ENCODE data around the gene PATJ. TPM values are rescaled to one million over a fixed set of nuclear protein-coding genes. Genes with fewer than 3 reads are reported as not detected.

The PATJ gene
- polyA plus RNA-seq, 1 experiment = 3.6 TPM

GRCh38 chr1:61973100-61973837 lies 231.0 kb downstream of the PATJ start:
- H3K9me3 ChIP-seq (ENCODE audit: control insufficient read depth, insufficient read depth, low read length) = no peaks in the 10 kb centered on the region
- H3K27ac ChIP-seq (ENCODE audit: low read depth, low read length) = no peak overlapping the region
- TF ChIP-seq CTCF (IDR thresholded peaks at IDR 0.05; ENCODE audit: low read depth, low read length) = no peak
- no peak for DNase-seq (ENCODE audit: low read depth, low spot score)
- POLR2A ChIA-PET = no interaction called here
- H3K27me3 ChIP-seq (ENCODE audit: control insufficient read depth, insufficient read depth, low read length) = no peaks in the 10 kb centered on the region
- no peak overlapping the region for H3K4me3 ChIP-seq (ENCODE audit: low read depth, low read length)
- CTCF ChIA-PET = interaction anchor here (0.9 kb wide), 1 partner anchor 109 kb away, joined by 3 read pairs; no protein-coding TSS in a partner anchor

- TF ChIP-seq CTCF (IDR thresholded peaks at IDR 0.05; ENCODE audit: low read depth, low read length) = no peak
- H3K4me3 ChIP-seq (ENCODE audit: low read depth, low read length) = no peak overlapping the region
- CTCF ChIA-PET = no interaction called here
Measured at GRCh38 chr1:61975638-61976037, 233.4 kb downstream of the PATJ start.

GRCh38 chr1:61976566-61976965 lies 234.3 kb downstream of the PATJ start:
- no peak for DNase-seq (ENCODE audit: low read depth, low spot score)
- no peak overlapping the region for H3K27ac ChIP-seq (ENCODE audit: low read depth, low read length)
- no peak for TF ChIP-seq CTCF (IDR thresholded peaks at IDR 0.05; ENCODE audit: low read depth, low read length)
- ChIA-PET POLR2A (no interaction called here), CTCF (no interaction called here)
- H3K9me3 ChIP-seq (ENCODE audit: control insufficient read depth, insufficient read depth, low read length) = no peaks in the 10 kb centered on the region
- no peak overlapping the region for H3K4me3 ChIP-seq (ENCODE audit: low read depth, low read length)
- H3K27me3 ChIP-seq (ENCODE audit: control insufficient read depth, insufficient read depth, low read length) = peaks cover 2% of the 10 kb centered on the region

More at GRCh38 chr1:61975638-61976037, 233.4 kb downstream of the PATJ start:
- POLR2A ChIA-PET = no interaction called here
- no peak for DNase-seq (ENCODE audit: low read depth, low spot score)
- H3K9me3 ChIP-seq (ENCODE audit: control insufficient read depth, insufficient read depth, low read length) = no peaks in the 10 kb centered on the region
- no peak overlapping the region for H3K27ac ChIP-seq (ENCODE audit: low read depth, low read length)
- peaks cover 2% of the 10 kb centered on the region for H3K27me3 ChIP-seq (ENCODE audit: control insufficient read depth, insufficient read depth, low read length)

GRCh38 chr1:61978796-61979195 lies 236.5 kb downstream of the PATJ start:
- no peak for DNase-seq (ENCODE audit: low read depth, low spot score)
- H3K4me3 ChIP-seq (ENCODE audit: low read depth, low read length) = no peak overlapping the region
- ChIA-PET CTCF (no interaction called here), POLR2A (no interaction called here)
- H3K27me3 ChIP-seq (ENCODE audit: control insufficient read depth, insufficient read depth, low read length) = peaks cover 2% of the 10 kb centered on the region
- H3K9me3 ChIP-seq (ENCODE audit: control insufficient read depth, insufficient read depth, low read length) = no peaks in the 10 kb centered on the region
- TF ChIP-seq CTCF (IDR thresholded peaks at IDR 0.05; ENCODE audit: low read depth, low read length) = no peak
- no peak overlapping the region for H3K27ac ChIP-seq (ENCODE audit: low read depth, low read length)

- DNase-seq (ENCODE audit: low read depth, low spot score) = no peak
Measured at GRCh38 chr1:61979729-61980128, 237.4 kb downstream of the PATJ start.

More at GRCh38 chr1:61979729-61980128, 237.4 kb downstream of the PATJ start:
- ChIA-PET POLR2A (no interaction called here), CTCF (no interaction called here)
- H3K9me3 ChIP-seq (ENCODE audit: control insufficient read depth, insufficient read depth, low read length) = no peaks in the 10 kb centered on the region
- H3K4me3 ChIP-seq (ENCODE audit: low read depth, low read length) = no peak overlapping the region
- H3K27ac ChIP-seq (ENCODE audit: low read depth, low read length) = no peak overlapping the region
- peaks cover 2% of the 10 kb centered on the region for H3K27me3 ChIP-seq (ENCODE audit: control insufficient read depth, insufficient read depth, low read length)
- no peak for TF ChIP-seq CTCF (IDR thresholded peaks at IDR 0.05; ENCODE audit: low read depth, low read length)
